C4-2B (cell line): ENCODE measurements around the gene ZNF320.

ENCODE experiments used
- ZFX ChIP-seq: fragments of 450-650 bp; IDR thresholded peaks from 2 replicates; pipeline ENCODE4 v1.6.1; 2017
- TF ChIP-seq, protein P1 (sequence below): fragments of 450-650 bp; conservative IDR thresholded peaks from 2 replicates; pipeline ENCODE4 v1.5.1; 2017; ENCODE audit warnings: mild to moderate bottlenecking

DNA sequence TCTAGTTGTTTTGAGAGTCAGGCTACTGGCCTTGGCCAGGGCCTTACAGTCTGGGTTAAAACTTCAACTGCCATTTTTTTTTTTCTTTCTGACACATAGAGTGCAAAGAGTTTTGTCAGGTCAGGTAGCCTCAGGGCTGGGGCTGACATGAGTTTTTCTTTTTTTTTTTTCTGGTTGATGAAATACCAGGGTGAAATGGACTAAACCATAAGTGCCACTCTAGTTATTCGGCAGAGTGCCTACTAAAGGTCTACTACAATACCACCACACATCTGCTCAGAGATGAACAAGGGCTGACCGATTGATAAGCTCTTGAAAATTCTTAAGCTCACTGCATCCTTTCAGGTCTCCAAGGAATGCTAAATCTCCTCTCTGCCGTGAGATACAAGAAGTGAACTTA lies 4.4 kb upstream of the ZNF320 start:
- TF ChIP-seq, protein P1, sequence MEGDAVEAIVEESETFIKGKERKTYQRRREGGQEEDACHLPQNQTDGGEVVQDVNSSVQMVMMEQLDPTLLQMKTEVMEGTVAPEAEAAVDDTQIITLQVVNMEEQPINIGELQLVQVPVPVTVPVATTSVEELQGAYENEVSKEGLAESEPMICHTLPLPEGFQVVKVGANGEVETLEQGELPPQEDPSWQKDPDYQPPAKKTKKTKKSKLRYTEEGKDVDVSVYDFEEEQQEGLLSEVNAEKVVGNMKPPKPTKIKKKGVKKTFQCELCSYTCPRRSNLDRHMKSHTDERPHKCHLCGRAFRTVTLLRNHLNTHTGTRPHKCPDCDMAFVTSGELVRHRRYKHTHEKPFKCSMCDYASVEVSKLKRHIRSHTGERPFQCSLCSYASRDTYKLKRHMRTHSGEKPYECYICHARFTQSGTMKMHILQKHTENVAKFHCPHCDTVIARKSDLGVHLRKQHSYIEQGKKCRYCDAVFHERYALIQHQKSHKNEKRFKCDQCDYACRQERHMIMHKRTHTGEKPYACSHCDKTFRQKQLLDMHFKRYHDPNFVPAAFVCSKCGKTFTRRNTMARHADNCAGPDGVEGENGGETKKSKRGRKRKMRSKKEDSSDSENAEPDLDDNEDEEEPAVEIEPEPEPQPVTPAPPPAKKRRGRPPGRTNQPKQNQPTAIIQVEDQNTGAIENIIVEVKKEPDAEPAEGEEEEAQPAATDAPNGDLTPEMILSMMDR: no peak
- TF ChIP-seq ZFX: no peak
